ENCODE measurements around the gene RAET1G. TPM values are rescaled to one million over a fixed set of nuclear protein-coding genes. Genes with fewer than 3 reads are reported as not detected.

Gene RAET1G
- total RNA-seq, 4 donors from 2014 or later: 1.4 TPM; not detected in 3

DNA sequence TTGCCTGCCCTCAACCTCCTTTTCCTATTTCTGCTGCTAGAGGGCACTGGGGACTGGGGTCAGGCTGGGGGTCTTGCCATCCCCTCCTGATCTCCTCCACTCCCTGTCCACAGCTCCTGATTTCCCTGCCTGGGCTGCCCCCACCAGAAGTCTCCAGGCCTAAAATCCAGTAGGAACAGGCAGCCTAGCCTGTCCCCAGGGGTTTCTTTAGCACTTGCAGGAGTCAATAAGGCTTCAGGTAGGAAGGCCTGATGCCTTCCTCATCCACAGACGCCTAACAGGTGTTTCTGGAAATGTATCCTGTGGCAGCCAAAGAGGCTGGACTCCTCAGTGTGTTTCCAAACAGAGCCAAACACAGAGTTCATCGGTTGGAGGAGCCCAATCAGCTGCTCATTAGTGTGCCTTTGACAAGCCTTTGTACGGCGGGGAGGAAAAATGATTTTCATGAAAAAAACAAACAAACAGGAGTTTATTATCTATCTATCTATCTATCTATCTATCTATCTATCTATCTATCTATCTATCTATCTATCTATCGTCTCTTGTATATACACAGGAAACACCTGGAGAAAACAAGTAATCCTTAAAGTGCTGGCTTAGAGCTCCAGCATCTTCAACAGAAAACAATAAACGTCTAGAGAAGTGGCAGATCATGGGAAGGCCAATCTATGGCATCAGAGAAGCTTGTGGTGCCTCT, 21.3 kb downstream of the RAET1G start:
- intact Hi-C loops (cut with DNase I; ENCODE audit: low total_unique reads): no loop called here
- no peak for DNase-seq
- no peaks in the 10 kb centered on the region for H3K9me3 ChIP-seq
- TF ChIP-seq, protein P1, sequence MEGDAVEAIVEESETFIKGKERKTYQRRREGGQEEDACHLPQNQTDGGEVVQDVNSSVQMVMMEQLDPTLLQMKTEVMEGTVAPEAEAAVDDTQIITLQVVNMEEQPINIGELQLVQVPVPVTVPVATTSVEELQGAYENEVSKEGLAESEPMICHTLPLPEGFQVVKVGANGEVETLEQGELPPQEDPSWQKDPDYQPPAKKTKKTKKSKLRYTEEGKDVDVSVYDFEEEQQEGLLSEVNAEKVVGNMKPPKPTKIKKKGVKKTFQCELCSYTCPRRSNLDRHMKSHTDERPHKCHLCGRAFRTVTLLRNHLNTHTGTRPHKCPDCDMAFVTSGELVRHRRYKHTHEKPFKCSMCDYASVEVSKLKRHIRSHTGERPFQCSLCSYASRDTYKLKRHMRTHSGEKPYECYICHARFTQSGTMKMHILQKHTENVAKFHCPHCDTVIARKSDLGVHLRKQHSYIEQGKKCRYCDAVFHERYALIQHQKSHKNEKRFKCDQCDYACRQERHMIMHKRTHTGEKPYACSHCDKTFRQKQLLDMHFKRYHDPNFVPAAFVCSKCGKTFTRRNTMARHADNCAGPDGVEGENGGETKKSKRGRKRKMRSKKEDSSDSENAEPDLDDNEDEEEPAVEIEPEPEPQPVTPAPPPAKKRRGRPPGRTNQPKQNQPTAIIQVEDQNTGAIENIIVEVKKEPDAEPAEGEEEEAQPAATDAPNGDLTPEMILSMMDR (IDR thresholded peaks at IDR 0.05): no peak
- TF ChIP-seq POLR2A (IDR thresholded peaks at IDR 0.05): no peak
- no peaks in the 10 kb centered on the region for H3K4me1 ChIP-seq
- H3K27ac ChIP-seq: no peak overlapping the region
- H3K36me3 ChIP-seq: no peaks in the 10 kb centered on the region
- H3K4me3 ChIP-seq: no peak overlapping the region
- no peaks in the 10 kb centered on the region for H3K27me3 ChIP-seq

- Histone ChIP-seq H3K4me3 (no peak overlapping the region), H3K27me3 (no peaks in the 10 kb centered on the region), H3K27ac (no peak overlapping the region), H3K4me1 (no peaks in the 10 kb centered on the region), H3K36me3 (no peaks in the 10 kb centered on the region), H3K9me3 (no peaks in the 10 kb centered on the region)
- intact Hi-C loops (cut with DNase I; ENCODE audit: low total_unique reads): no loop called here
- DNase-seq: no peak
- no peak for TF ChIP-seq POLR2A (IDR thresholded peaks at IDR 0.05)
- TF ChIP-seq, protein P1 (IDR thresholded peaks at IDR 0.05): no peak
These were observed 22.1 kb downstream of the RAET1G start for GRCh38 chr6:149900620-149901443.

- TF ChIP-seq, protein P1 (IDR thresholded peaks at IDR 0.05): no peak
- Histone ChIP-seq H3K27me3 (no peaks in the 10 kb centered on the region), H3K4me3 (no peak overlapping the region), H3K9me3 (no peaks in the 10 kb centered on the region), H3K36me3 (no peaks in the 10 kb centered on the region), H3K4me1 (no peaks in the 10 kb centered on the region), H3K27ac (no peak overlapping the region)
- intact Hi-C loops (cut with DNase I; ENCODE audit: low total_unique reads): no loop called here
- no peak for DNase-seq
These were observed 22.8 kb downstream of the RAET1G start for GRCh38 chr6:149899926-149900619.

DNA sequence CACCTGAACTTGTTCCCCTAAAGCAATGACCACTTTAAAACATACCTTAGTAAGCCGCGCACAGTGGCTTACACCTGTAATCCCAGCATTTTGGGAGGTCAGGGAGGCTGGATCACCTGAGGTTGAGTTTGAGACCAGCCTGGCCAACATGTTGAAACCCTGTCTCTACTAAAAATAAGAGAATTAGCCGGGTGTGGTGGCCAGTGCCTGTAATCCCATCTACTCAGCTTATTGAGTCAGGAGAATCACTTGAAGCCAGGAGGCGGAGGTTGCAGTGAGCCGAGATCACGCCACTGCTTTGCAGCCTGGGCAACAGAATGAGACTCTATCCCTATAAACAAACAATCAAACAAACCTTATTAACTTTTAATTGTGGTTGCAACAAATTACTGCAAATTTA, 23.4 kb downstream of the RAET1G start:
- Histone ChIP-seq H3K27me3 (no peaks in the 10 kb centered on the region), H3K4me1 (no peaks in the 10 kb centered on the region), H3K9me3 (no peaks in the 10 kb centered on the region), H3K36me3 (no peaks in the 10 kb centered on the region), H3K4me3 (no peak overlapping the region), H3K27ac (no peak overlapping the region)
- no peak for TF ChIP-seq POLR2A (IDR thresholded peaks at IDR 0.05)
- TF ChIP-seq, protein P1 (IDR thresholded peaks at IDR 0.05): no peak
- DNase-seq: no peak
- intact Hi-C loops (cut with DNase I; ENCODE audit: low total_unique reads): no loop called here

DNA sequence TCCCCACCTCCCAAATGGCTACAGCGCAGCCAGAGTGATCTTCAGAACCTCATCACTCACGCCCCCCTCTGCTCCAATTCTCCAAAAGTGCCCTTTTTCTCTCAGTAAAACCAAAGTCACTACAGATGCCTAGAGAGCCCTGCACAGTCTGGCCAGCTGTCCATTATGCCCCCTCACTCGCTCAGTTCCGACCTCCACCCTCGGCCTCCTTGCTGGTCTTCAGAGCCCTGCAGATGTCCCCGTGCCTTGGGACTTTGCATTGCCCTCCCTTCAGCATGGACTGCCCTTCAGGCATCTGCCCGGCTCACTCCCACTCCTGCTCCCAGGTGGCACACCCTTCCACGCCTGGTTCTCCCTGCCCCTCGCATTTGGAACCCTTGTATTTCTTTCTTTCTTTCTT, 24.0 kb downstream of the RAET1G start:
- intact Hi-C loops (cut with DNase I; ENCODE audit: low total_unique reads): no loop called here
- no peaks in the 10 kb centered on the region for H3K4me1 ChIP-seq
- no peak overlapping the region for H3K27ac ChIP-seq
- no peak overlapping the region for H3K4me3 ChIP-seq
- no peaks in the 10 kb centered on the region for H3K36me3 ChIP-seq
- no peaks in the 10 kb centered on the region for H3K27me3 ChIP-seq
- DNase-seq: no peak
- no peaks in the 10 kb centered on the region for H3K9me3 ChIP-seq
- TF ChIP-seq, protein P1 (IDR thresholded peaks at IDR 0.05): no peak
- no peak for TF ChIP-seq POLR2A (IDR thresholded peaks at IDR 0.05)
